Testis (tissue), 2 donors: ENCODE measurements around the gene TLR4.

ENCODE experiments used
- CTCF ChIP-seq, 3 experiments: fragments of 450-650 bp in 2 of 3; fragments of 200-600 bp in 1 of 3; sonication (generic) in 1 of 3; IDR thresholded peaks; one replicate each; pipeline ENCODE4 v1.5.1; 2016 to 2019; ENCODE audit warnings: antibody characterized with exemption in 3 of 3, mild to moderate bottlenecking in 2 of 3, moderate library complexity in 1 of 3
- POLR2A ChIP-seq: fragments of 450-650 bp; IDR thresholded peaks from one replicate; pipeline ENCODE4 v1.6.1; 2017; ENCODE audit warnings: antibody characterized with exemption, mild to moderate bottlenecking, moderate library complexity

GRCh38 chr9:117742131-117742530 lies 37.9 kb downstream of the TLR4 start:
- TF ChIP-seq POLR2A = no peak
- TF ChIP-seq CTCF (IDR thresholded peaks at IDR 0.05) = no peak
